ENCODE data around the gene SLC50A1. TPM values are rescaled to one million over a fixed set of nuclear protein-coding genes. Genes with fewer than 3 reads are reported as not detected.

SLC50A1 gene
- total RNA-seq, 2 donors from 2014 or later = 25.1 to 29.8 TPM

- Histone ChIP-seq H3K36me3 (ENCODE audit: control insufficient read depth, insufficient read depth, low read length) (no peaks in the 10 kb centered on the region), H3K4me1 (ENCODE audit: control insufficient read depth, insufficient read depth, low read length) (peaks cover 2% of the 10 kb centered on the region), H3K27ac (ENCODE audit: low read depth, low read length) (no peak overlapping the region), H3K4me3 (ENCODE audit: low read length) (no peak overlapping the region), H3K9me3 (ENCODE audit: control insufficient read depth, low read length) (no peaks in the 10 kb centered on the region), H3K9ac (ENCODE audit: extremely low read depth, low read length, poor library complexity, severe bottlenecking) (no peak overlapping the region), H3K27me3 (ENCODE audit: control insufficient read depth, insufficient read depth, low read length, poor library complexity, severe bottlenecking) (peaks cover 28% of the 10 kb centered on the region)
- Mint-ChIP-seq H3K27ac (no peak overlapping the region), H3K36me3 (ENCODE audit: low read depth) (no peaks in the 10 kb centered on the region), H3K9me3 (no peaks in the 10 kb centered on the region), H3K27me3 (ENCODE audit: insufficient read depth) (peaks cover 47% of the 10 kb centered on the region), H3K4me1 (peaks cover 9% of the 10 kb centered on the region), H3K4me3 (no peak overlapping the region)
- no peak for DNase-seq
- no peak for TF ChIP-seq CTCF (conservative IDR thresholded peaks at IDR 0.05)
- WGBS, 2 experiments (ENCODE audit: insufficient coverage in 1 of 2, insufficient read length in 1 of 2) = 65 to 83% methylated on average over 4 to 8 of the region's 8 CpGs
These were observed 48.7 kb upstream of the SLC50A1 start for GRCh38 chr1:155086856-155087535.

- H3K4me1 ChIP-seq (ENCODE audit: control insufficient read depth, insufficient read depth, low read length) = peaks cover 2% of the 10 kb centered on the region
- H3K4me3 Mint-ChIP-seq = no peak overlapping the region
- H3K36me3 ChIP-seq (ENCODE audit: control insufficient read depth, insufficient read depth, low read length) = no peaks in the 10 kb centered on the region
- no peaks in the 10 kb centered on the region for H3K9me3 Mint-ChIP-seq
- peak; percentile 98 for DNase-seq
- 30 to 42% methylated on average over 10 to 29 of the region's 29 CpGs for WGBS, 2 experiments (ENCODE audit: insufficient coverage in 1 of 2, insufficient read length in 1 of 2)
- no peak overlapping the region for H3K4me3 ChIP-seq (ENCODE audit: low read length)
- peak; percentile 99 for TF ChIP-seq CTCF (conservative IDR thresholded peaks at IDR 0.05)
- no peak overlapping the region for H3K27ac Mint-ChIP-seq
- no peaks in the 10 kb centered on the region for H3K36me3 Mint-ChIP-seq (ENCODE audit: low read depth)
- no peaks in the 10 kb centered on the region for H3K9me3 ChIP-seq (ENCODE audit: control insufficient read depth, low read length)
- H3K27me3 ChIP-seq (ENCODE audit: control insufficient read depth, insufficient read depth, low read length, poor library complexity, severe bottlenecking) = peaks cover 22% of the 10 kb centered on the region
- peaks cover 3% of the 10 kb centered on the region for H3K4me1 Mint-ChIP-seq
- H3K27ac ChIP-seq (ENCODE audit: low read depth, low read length) = no peak overlapping the region
- H3K9ac ChIP-seq (ENCODE audit: extremely low read depth, low read length, poor library complexity, severe bottlenecking) = no peak overlapping the region
- H3K27me3 Mint-ChIP-seq (ENCODE audit: insufficient read depth) = peaks cover 48% of the 10 kb centered on the region
These were observed 44.3 kb upstream of the SLC50A1 start for GRCh38 chr1:155091071-155092051.

- WGBS, 2 experiments (ENCODE audit: insufficient coverage in 1 of 2, insufficient read length in 1 of 2) = 88 to 96% methylated on average over 5 to 6 of the region's 6 CpGs
- no peak overlapping the region for H3K4me3 Mint-ChIP-seq
- H3K4me1 Mint-ChIP-seq = peaks cover 3% of the 10 kb centered on the region
These were observed 43.5 kb upstream of the SLC50A1 start for GRCh38 chr1:155092131-155092530.

More at GRCh38 chr1:155092131-155092530, 43.5 kb upstream of the SLC50A1 start:
- Histone ChIP-seq H3K9ac (ENCODE audit: extremely low read depth, low read length, poor library complexity, severe bottlenecking) (no peak overlapping the region), H3K4me1 (ENCODE audit: control insufficient read depth, insufficient read depth, low read length) (peaks cover 2% of the 10 kb centered on the region), H3K27ac (ENCODE audit: low read depth, low read length) (no peak overlapping the region), H3K27me3 (ENCODE audit: control insufficient read depth, insufficient read depth, low read length, poor library complexity, severe bottlenecking) (peaks cover 25% of the 10 kb centered on the region), H3K9me3 (ENCODE audit: control insufficient read depth, low read length) (no peaks in the 10 kb centered on the region), H3K4me3 (ENCODE audit: low read length) (no peak overlapping the region), H3K36me3 (ENCODE audit: control insufficient read depth, insufficient read depth, low read length) (no peaks in the 10 kb centered on the region)
- no peak for DNase-seq
- H3K9me3 Mint-ChIP-seq = no peaks in the 10 kb centered on the region
- TF ChIP-seq CTCF (conservative IDR thresholded peaks at IDR 0.05) = no peak
- no peaks in the 10 kb centered on the region for H3K36me3 Mint-ChIP-seq (ENCODE audit: low read depth)
- H3K27ac Mint-ChIP-seq = no peak overlapping the region
- peaks cover 51% of the 10 kb centered on the region for H3K27me3 Mint-ChIP-seq (ENCODE audit: insufficient read depth)
